Cardiac fibroblast (primary cell): ENCODE data around the gene BLOC1S6.

Experiments used
- DNase-seq, 2 donors: peaks; one replicate each; pipeline versions ENCODE4 v3.0.0 to v3.0.0-alpha.2; 2010; ENCODE audit warnings: low read depth in 2 of 2
- H3K4me3 ChIP-seq, 2 donors: replicated peaks in 1 of 2; 1 replicate in 1 of 2; 2 replicates in 1 of 2; pipeline ENCODE4 v1.5.1; 2011; ENCODE audit warnings: low read depth in 2 of 2, low read length in 2 of 2, mild to moderate bottlenecking in 2 of 2, moderate library complexity in 1 of 2
- CTCF ChIP-seq: IDR thresholded peaks from one replicate; pipeline ENCODE4 v1.5.1; 2011; ENCODE audit warnings: low read depth, mild to moderate bottlenecking, low read length, inconsistent platforms

The BLOC1S6 gene

GRCh38 chr15:45548753-45549520, 38.2 kb upstream of the BLOC1S6 start:
- DNase-seq = no peak
- no peak overlapping the region for H3K4me3 ChIP-seq
- TF ChIP-seq CTCF = no peak

GRCh38 chr15:45549541-45550220, 37.5 kb upstream of the BLOC1S6 start:
- TF ChIP-seq CTCF = no peak
- peak in 1 of 2 donors; percentile 51 for DNase-seq
- H3K4me3 ChIP-seq = no peak overlapping the region

GRCh38 chr15:45550436-45550835, 36.7 kb upstream of the BLOC1S6 start:
- DNase-seq = peak in 1 of 2 donors; percentile 71
- TF ChIP-seq CTCF = no peak
- no peak overlapping the region for H3K4me3 ChIP-seq

GRCh38 chr15:45551676-45552075, 35.5 kb upstream of the BLOC1S6 start:
- TF ChIP-seq CTCF = no peak
- no peak overlapping the region for H3K4me3 ChIP-seq
- DNase-seq = peak in 1 of 2 donors; percentile 5

- DNase-seq = no peak
- TF ChIP-seq CTCF = no peak
- H3K4me3 ChIP-seq = no peak overlapping the region
Observed at GRCh38 chr15:45555934-45556608, 31.1 kb upstream of the BLOC1S6 start.

- TF ChIP-seq CTCF = no peak
- no peak for DNase-seq
Observed at GRCh38 chr15:45572617-45573016, 14.6 kb upstream of the BLOC1S6 start.

More at GRCh38 chr15:45572617-45573016, 14.6 kb upstream of the BLOC1S6 start:
- no peak overlapping the region for H3K4me3 ChIP-seq
